Fibroblast of pulmonary artery (primary cell): Measurements from ENCODE around the gene TMOD3.
A peak's percentile ranks its signal among the peaks of the same experiment; 100 is the strongest.

Experiments used
- DNase-seq: peaks from one replicate; pipeline ENCODE4 v3.0.0-alpha.2; 2010; ENCODE audit warnings: low read depth
- H3K4me3 ChIP-seq: replicated peaks from 2 replicates; pipeline ENCODE4 v1.5.1; 2011; ENCODE audit warnings: low read depth, mild to moderate bottlenecking, control low read depth, low read length, moderate library complexity
- CTCF ChIP-seq: IDR thresholded peaks from 2 replicates; pipeline ENCODE4 v1.5.1; 2011; ENCODE audit warnings: mild to moderate bottlenecking, control low read depth, low read length, inconsistent platforms; ENCODE audit errors: missing control alignments

The TMOD3 gene

GRCh38 chr15:51840692-51841091 is 11.2 kb downstream of the TMOD3 start:
- no peak for TF ChIP-seq CTCF
- no peak overlapping the region for H3K4me3 ChIP-seq
- DNase-seq, result no peak

DNA sequence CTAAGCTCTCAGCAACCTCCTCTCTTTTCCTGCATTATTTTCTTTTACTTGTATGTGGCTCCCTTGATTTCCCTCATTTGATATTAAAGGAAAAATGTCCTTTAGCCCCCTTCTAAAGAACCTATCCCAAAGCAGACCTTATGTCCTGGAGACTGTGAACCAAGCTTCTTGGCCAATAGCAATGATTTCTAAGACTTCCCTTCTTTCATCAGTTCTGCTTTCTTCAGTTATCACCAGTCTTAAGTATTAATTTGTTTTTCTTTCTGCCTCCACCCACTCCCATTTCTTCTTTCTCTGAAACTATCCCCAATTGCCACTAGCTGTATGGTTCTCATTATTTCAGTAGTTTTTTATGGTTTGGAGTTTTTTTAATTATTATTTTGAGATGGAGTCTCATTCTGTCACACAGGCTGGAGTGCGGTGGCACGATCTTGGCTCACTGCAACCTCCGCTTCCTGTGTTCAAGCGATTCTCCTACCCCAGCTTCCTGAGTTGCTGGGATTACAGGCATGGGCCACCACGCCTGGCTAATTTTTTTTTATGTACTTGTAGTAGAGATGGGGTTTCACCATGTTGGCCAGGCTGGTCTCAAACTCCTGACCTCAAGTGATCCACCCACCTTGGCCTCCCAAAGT is 12.1 kb downstream of the TMOD3 start:
- no peak for DNase-seq
- no peak overlapping the region for H3K4me3 ChIP-seq
- TF ChIP-seq CTCF, result no peak

DNA sequence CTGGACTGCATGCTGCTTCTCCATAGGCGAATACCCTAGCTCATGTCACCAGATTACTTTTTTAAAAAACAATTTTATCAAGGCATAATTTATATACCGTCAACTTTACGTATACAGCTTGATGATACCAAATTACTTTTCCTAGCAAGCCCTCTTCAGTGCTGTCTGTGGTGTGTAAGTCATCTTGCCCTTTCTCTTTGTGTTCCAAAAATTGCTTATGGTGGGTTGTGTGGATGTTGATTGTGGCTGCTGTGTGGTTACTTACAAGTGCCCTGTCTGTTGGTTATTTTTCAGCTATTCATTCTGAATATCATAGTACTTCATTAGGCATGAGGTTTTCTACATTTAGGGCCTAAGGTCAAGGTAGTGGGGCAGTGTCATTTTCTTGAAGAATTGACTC is 12.8 kb downstream of the TMOD3 start:
- H3K4me3 ChIP-seq, result no peak overlapping the region
- TF ChIP-seq CTCF, result no peak
- DNase-seq, result no peak

GRCh38 chr15:51842852-51843737 is 13.6 kb downstream of the TMOD3 start:
- no peak overlapping the region for H3K4me3 ChIP-seq
- no peak for TF ChIP-seq CTCF
- peak; percentile 43 for DNase-seq

DNA sequence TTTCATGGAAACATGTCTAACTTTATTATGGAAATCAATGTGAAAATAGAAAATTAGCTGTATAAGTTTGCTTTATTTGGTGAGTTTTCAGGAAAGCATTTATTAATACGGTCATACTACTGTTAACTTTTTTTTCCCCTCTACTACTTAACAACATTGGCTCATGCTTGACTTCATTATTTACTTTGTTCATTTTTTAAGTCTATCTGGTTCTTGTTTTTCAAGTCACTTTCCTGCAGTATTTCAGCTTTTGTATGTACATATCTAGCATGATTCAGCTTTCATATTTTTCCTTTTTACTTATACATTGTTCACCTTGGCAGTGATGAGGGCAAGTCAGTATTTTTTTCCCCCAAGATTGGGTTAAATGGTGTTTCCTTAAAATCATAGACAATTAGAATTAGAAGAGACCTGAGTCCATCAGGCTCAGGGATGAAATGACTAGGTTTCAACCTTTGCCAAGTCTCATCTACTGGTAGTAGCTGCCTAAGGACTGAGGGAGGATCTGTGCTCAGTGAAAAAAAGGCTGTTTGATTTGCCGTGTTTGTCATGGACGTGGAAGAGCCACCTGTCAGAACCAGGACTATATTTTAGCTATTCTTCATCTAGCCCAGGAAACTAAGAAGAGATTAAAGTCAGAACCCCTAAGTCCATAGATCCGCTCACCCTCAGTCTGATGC is 15.4 kb downstream of the TMOD3 start:
- H3K4me3 ChIP-seq, result no peak overlapping the region
- no peak for TF ChIP-seq CTCF
- DNase-seq, result no peak

- no peak for DNase-seq
- TF ChIP-seq CTCF, result no peak
- H3K4me3 ChIP-seq, result no peak overlapping the region
These were observed 16.6 kb downstream of the TMOD3 start for GRCh38 chr15:51846066-51846462.
